HEK293 (cell line): ENCODE measurements around the gene CACNA2D3.

Experiments
- CTCF ChIP-seq: fragments of 450-650 bp; formaldehyde crosslinking; IDR thresholded peaks from 2 replicates; pipeline ENCODE4 v1.5.1; 2016; ENCODE audit warnings: missing biosample characterization, missing genetic modification characterization
- PBX3 ChIP-seq: sonication (generic); formaldehyde crosslinking; IDR thresholded peaks from 2 replicates; pipeline ENCODE4 v1.8.1; 2022; ENCODE audit warnings: mild to moderate bottlenecking, moderate library complexity, missing genetic modification reagents
- TSHZ1 ChIP-seq: fragments of 450-650 bp; formaldehyde crosslinking; IDR thresholded peaks from 2 replicates; pipeline ENCODE4 v1.5.1; 2016; ENCODE audit warnings: missing biosample characterization, missing genetic modification characterization, borderline replicate concordance
- ZNF266 ChIP-seq: fragments of 450-650 bp; formaldehyde crosslinking; IDR thresholded peaks from 2 replicates; pipeline ENCODE4 v1.5.1; 2016; ENCODE audit warnings: missing biosample characterization, missing genetic modification characterization, low read depth
- ZNF558 ChIP-seq: fragments of 450-650 bp; formaldehyde crosslinking; IDR thresholded peaks from 2 replicates; pipeline ENCODE4 v1.5.1; 2016; ENCODE audit warnings: missing biosample characterization, missing genetic modification characterization
- ZNF596 ChIP-seq: fragments of 450-650 bp; IDR thresholded peaks from 2 replicates; pipeline ENCODE4 v1.5.0; 2018; ENCODE audit warnings: missing biosample characterization, mild to moderate bottlenecking, missing genetic modification characterization, moderate library complexity
- ZNF707 ChIP-seq: fragments of 450-650 bp; formaldehyde crosslinking; IDR thresholded peaks from 2 replicates; pipeline ENCODE4 v1.5.1; 2016; ENCODE audit warnings: missing biosample characterization, missing genetic modification characterization

GRCh38 chr3:54720604-54721003 lies 598.3 kb downstream of the CACNA2D3 start:
- TF ChIP-seq ZNF558 (tag by site-specific recombination) (no peak), PBX3 (CRISPR knock-in tag) (no peak), ZNF707 (tag by site-specific recombination) (no peak), TSHZ1 (tag by site-specific recombination) (no peak), CTCF (tag by site-specific recombination) (no peak), ZNF266 (no peak), ZNF596 (tag by site-specific recombination) (no peak)
